ENCODE data around the gene THNSL1. TPM values are rescaled to one million over a fixed set of nuclear protein-coding genes. Genes with fewer than 3 reads are reported as not detected.

Gene THNSL1
- total and polyA plus RNA-seq, 2 of the 13 experiments (the other 11 are each of a cell fraction or from before 2014, with no cell fraction given): 1.3 to 3.8 TPM

GRCh38 chr10:25015828-25016375 is 510 bp upstream of the THNSL1 start, which contains the start of gene ENKUR (continued):
- no peak for TF ChIP-seq ZNF276 (CRISPR knock-in tag; IDR thresholded peaks at IDR 0.05; ENCODE audit: low read depth)
- no peak; the same call in 1 of the 2 replicates for TF ChIP-seq BATF2 (CRISPR knock-in tag; IDR thresholded peaks at IDR 0.05)
- TF ChIP-seq ZNF567 (CRISPR knock-in tag; IDR thresholded peaks at IDR 0.05; ENCODE audit: borderline replicate concordance): no peak
- TF ChIP-seq HOXA3 (CRISPR knock-in tag; IDR thresholded peaks at IDR 0.05): no peak
- no peak for TF ChIP-seq GTF2F1 (IDR thresholded peaks at IDR 0.05; ENCODE audit: low read length)
- no peak for TF ChIP-seq PLRG1 (conservative IDR thresholded peaks at IDR 0.05)
- TF ChIP-seq GATA4 (IDR thresholded peaks at IDR 0.05; ENCODE audit: borderline replicate concordance, low read depth): no peak
- TF ChIP-seq ATF4 (CRISPR knock-in tag; IDR thresholded peaks at IDR 0.05): no peak
- no peak for TF ChIP-seq MXD1 (CRISPR knock-in tag; IDR thresholded peaks at IDR 0.05)
- TF ChIP-seq HDAC2 (CRISPR knock-in tag; IDR thresholded peaks at IDR 0.05): 0 out of 2 replicates have a peak, but pooled peaks have one; percentile 5
- TF ChIP-seq MEIS2 (CRISPR knock-in tag; IDR thresholded peaks at IDR 0.05): no peak
- TF ChIP-seq PPARG (CRISPR knock-in tag; conservative IDR thresholded peaks at IDR 0.05): no peak
- TF ChIP-seq ZKSCAN1 (IDR thresholded peaks at IDR 0.05; ENCODE audit: low read length): no peak
- TF ChIP-seq SNAI1 (CRISPR knock-in tag; IDR thresholded peaks at IDR 0.05; ENCODE audit: borderline replicate concordance): no peak
- TF ChIP-seq ZNF292 (CRISPR knock-in tag; IDR thresholded peaks at IDR 0.05; ENCODE audit: borderline replicate concordance, low read depth): no peak
- TF ChIP-seq ZNF512B (CRISPR knock-in tag; IDR thresholded peaks at IDR 0.05; ENCODE audit: borderline replicate concordance): no peak
- no peak for TF ChIP-seq AGO2 (optimal IDR thresholded peaks at IDR 0.05; ENCODE audit: low read depth, low read length)
- 0 out of 2 replicates have a peak, but pooled peaks have one; percentile 46 for TF ChIP-seq EHMT2 (IDR thresholded peaks at IDR 0.05; ENCODE audit: borderline replicate concordance, low read depth, low read length)
- no peak for TF ChIP-seq ZNF720 (CRISPR knock-in tag; IDR thresholded peaks at IDR 0.05)
- TF ChIP-seq DMTF1 (CRISPR knock-in tag; IDR thresholded peaks at IDR 0.05): no peak
- TF ChIP-seq ZNF432 (CRISPR knock-in tag; IDR thresholded peaks at IDR 0.05; ENCODE audit: borderline replicate concordance): no peak
